ENCODE results near the gene TBC1D25.
"Not testable (repeated sequence)": the region's sequence is repeated elsewhere in the genome, so short reads cannot be mapped to it uniquely, and the experiment has no call there.

TBC1D25 gene

GRCh38 chrX:48516987-48517386, 22.5 kb upstream of the TBC1D25 start:
- no peak for DNase-seq

- not testable (repeated sequence) for DNase-seq
These were observed 20.0 kb upstream of the TBC1D25 start for GRCh38 chrX:48519481-48519880.

GRCh38 chrX:48520455-48520854, 19.1 kb upstream of the TBC1D25 start:
- no peak for DNase-seq

GRCh38 chrX:48520976-48521352, 18.6 kb upstream of the TBC1D25 start:
- no peak for DNase-seq

- DNase-seq, result peak; percentile 38
These were observed 17.9 kb upstream of the TBC1D25 start, which contains the start of gene EBP for GRCh38 chrX:48521353-48522243. EBP (plus strand) TSS chrX:48521808; CDS start chrX:48523772, 1,964 bp downstream.

GRCh38 chrX:48522291-48522690, 17.2 kb upstream of the TBC1D25 start:
- DNase-seq, result no peak

- DNase-seq, result no peak
These were observed 15.8 kb upstream of the TBC1D25 start for GRCh38 chrX:48523682-48524081.

GRCh38 chrX:48525853-48526252, 13.7 kb upstream of the TBC1D25 start:
- DNase-seq, result not testable (repeated sequence)

GRCh38 chrX:48530736-48531135, 8.8 kb upstream of the TBC1D25 start:
- DNase-seq, result no peak

- no peak for DNase-seq
These were observed 8.1 kb upstream of the TBC1D25 start for GRCh38 chrX:48531358-48531959.

GRCh38 chrX:48532161-48532560, 7.4 kb upstream of the TBC1D25 start:
- DNase-seq, result no peak

- no peak for DNase-seq
These were observed 6.3 kb upstream of the TBC1D25 start for GRCh38 chrX:48533165-48533564.

GRCh38 chrX:48538641-48539344, 721 bp upstream of the TBC1D25 start:
- no peak for DNase-seq

- no peak for DNase-seq
These were observed 488 bp downstream of the TBC1D25 start for GRCh38 chrX:48540028-48540375.

GRCh38 chrX:48540480-48540879, 966 bp downstream of the TBC1D25 start:
- no peak for DNase-seq

- no peak for DNase-seq
These were observed 1.8 kb downstream of the TBC1D25 start for GRCh38 chrX:48541140-48541814.

- DNase-seq, result no peak
These were observed 9.4 kb downstream of the TBC1D25 start for GRCh38 chrX:48548871-48549270.

- not testable (repeated sequence) for DNase-seq
These were observed 16.3 kb downstream of the TBC1D25 start for GRCh38 chrX:48555731-48556325.

- DNase-seq, result no peak
These were observed 18.8 kb downstream of the TBC1D25 start for GRCh38 chrX:48558271-48558670.

- no peak for DNase-seq
These were observed 20.1 kb downstream of the TBC1D25 start for GRCh38 chrX:48559636-48560035.

- DNase-seq, result no peak
These were observed 20.5 kb downstream of the TBC1D25 start for GRCh38 chrX:48560056-48560455.

- DNase-seq, result no peak
These were observed 21.2 kb downstream of the TBC1D25 start for GRCh38 chrX:48560681-48561080.

GRCh38 chrX:48569958-48570357, 30.4 kb downstream of the TBC1D25 start:
- DNase-seq, result no peak
